Esophagus muscularis mucosa (tissue), 4 donors: ENCODE measurements around the gene INPP4B. TPM values are rescaled to one million over a fixed set of nuclear protein-coding genes. Genes with fewer than 3 reads are reported as not detected.

Experiments used
- DNase-seq: peaks from one replicate; pipeline ENCODE4 v3.0.0-alpha.2; 2017; ENCODE audit errors: extremely low spot score
- H3K27ac ChIP-seq, 4 donors: fragments of 200-600 bp; sonication (generic); replicated peaks in 1 of 4; 1 replicate in 3 of 4; 2 replicates in 1 of 4; pipeline ENCODE4 v1.5.1; 2016 to 2019; ENCODE audit warnings: mild to moderate bottlenecking in 1 of 4
- H3K27me3 ChIP-seq, 4 donors: fragments of 200-600 bp; sonication (generic); one replicate each; pipeline versions ENCODE4 v1.5.1 to v1.6.0; 2016 to 2019
- H3K36me3 ChIP-seq, 4 donors: fragments of 200-600 bp; sonication (generic); one replicate each; pipeline ENCODE4 v1.5.1; 2016 to 2019
- H3K4me1 ChIP-seq, 4 donors: fragments of 200-600 bp; sonication (generic); one replicate each; pipeline ENCODE4 v1.5.1; 2016 to 2019
- H3K4me3 ChIP-seq, 4 donors: fragments of 200-600 bp; sonication (generic); 1 replicate in 2 of 4; 2 replicates in 2 of 4; pipeline ENCODE4 v1.5.1; 2016 to 2019; ENCODE audit warnings: mild to moderate bottlenecking in 4 of 4, moderate library complexity in 1 of 4
- H3K9me3 ChIP-seq, 4 donors: fragments of 200-600 bp; sonication (generic); 1 replicate in 3 of 4; 2 replicates in 1 of 4; pipeline ENCODE4 v1.5.1; 2016 to 2019
- CTCF ChIP-seq, 3 experiments: fragments of 200-600 bp in 2 of 3; fragments of 450-650 bp in 1 of 3; sonication (generic) in 2 of 3; IDR thresholded peaks; one replicate each; pipeline ENCODE4 v1.5.1; 2017 to 2019; ENCODE audit warnings: antibody characterized with exemption in 3 of 3, mild to moderate bottlenecking in 2 of 3, moderate library complexity in 1 of 3
- EP300 ChIP-seq: sonication (generic); formaldehyde crosslinking; IDR thresholded peaks from one replicate; pipeline ENCODE4 v1.6.1; 2017; ENCODE audit warnings: antibody characterized with exemption
- POLR2A ChIP-seq: fragments of 450-650 bp; IDR thresholded peaks from one replicate; pipeline ENCODE4 v1.6.1; 2017; ENCODE audit warnings: antibody characterized with exemption, moderate library complexity, mild to moderate bottlenecking, low read depth
- POLR2AphosphoS5 ChIP-seq, 2 donors: sonication (generic); formaldehyde crosslinking; IDR thresholded peaks; one replicate each; pipeline ENCODE4 v1.6.1; 2017; ENCODE audit warnings: antibody characterized with exemption in 2 of 2
- WGBS: methylation state at CpG from one replicate; pipeline ENCODE4 v1.1.5; 2018; 5-methylcytosine and 5-hydroxymethylcytosine counted together
- intact Hi-C: fragments of 100-400 bp; cut with DNase I; formaldehyde crosslinking; loops from one replicate; pipeline ENCODE4 v1.15.1; 2023
- total RNA-seq, 4 donors: library from RNA; depleted of rRNA; stranded (reverse); fragments of >200 nt; gene quantifications; one replicate each; pipeline versions ENCODE4 v1.1.0 to v1.2.1, GENCODE V29; 2016

INPP4B gene
- total RNA-seq, 4 donors from 2014 or later: 12.7 to 23.4 (median 15.9) TPM

GRCh38 chr4:142683503-142683902 is 162.6 kb downstream of the INPP4B start:
- intact Hi-C loops: no loop called here
- WGBS: 91% methylated on average over 2 of the region's 2 CpGs
- Histone ChIP-seq H3K4me1 (no peaks in the 10 kb centered on the region), H3K4me3 (no peak overlapping the region), H3K27ac (no peak overlapping the region), H3K36me3 (no peaks in the 10 kb centered on the region), H3K27me3 (no peaks in the 10 kb centered on the region), H3K9me3 (no peaks in the 10 kb centered on the region)
- no peak for TF ChIP-seq POLR2A
- TF ChIP-seq POLR2AphosphoS5 (IDR thresholded peaks at IDR 0.05): no peak
- no peak for TF ChIP-seq CTCF (IDR thresholded peaks at IDR 0.05)
- no peak for DNase-seq

GRCh38 chr4:142671516-142671915 is 174.6 kb downstream of the INPP4B start:
- TF ChIP-seq POLR2AphosphoS5 (IDR thresholded peaks at IDR 0.05): no peak
- no peak for TF ChIP-seq POLR2A
- no peak for TF ChIP-seq EP300
- TF ChIP-seq CTCF (IDR thresholded peaks at IDR 0.05): no peak
- Histone ChIP-seq H3K27ac (no peak overlapping the region), H3K4me3 (no peak overlapping the region), H3K27me3 (no peaks in the 10 kb centered on the region), H3K9me3 (peaks cover 0 to 19% (median 12%) of the 10 kb centered on the region in 4 donors), H3K4me1 (no peaks in the 10 kb centered on the region), H3K36me3 (no peaks in the 10 kb centered on the region)
- intact Hi-C loops: no loop called here
- WGBS: 90% methylated on average over 2 of the region's 2 CpGs
- DNase-seq: no peak

DNA sequence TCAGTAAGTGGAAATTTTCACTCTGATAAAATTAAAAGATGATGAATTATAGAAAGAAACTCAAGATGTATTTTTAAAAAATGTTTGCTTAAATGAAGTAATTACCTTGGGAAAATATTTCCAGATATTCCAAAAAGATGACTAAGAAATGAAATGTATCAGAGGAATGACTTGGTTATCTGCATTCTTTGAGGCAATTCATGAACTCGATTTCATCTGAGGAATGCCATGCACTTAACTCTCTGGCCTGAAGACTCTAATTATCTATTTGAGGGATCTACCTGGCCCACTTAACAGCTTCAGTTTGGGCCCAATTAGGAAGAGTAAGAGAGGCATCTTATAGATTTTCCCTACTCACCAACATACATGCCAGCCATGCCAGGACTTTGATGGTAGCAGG is 182.3 kb downstream of the INPP4B start:
- DNase-seq: no peak
- H3K27me3 ChIP-seq: no peaks in the 10 kb centered on the region
- no peak overlapping the region for H3K4me3 ChIP-seq
- peaks cover 0 to 27% (median 19%) of the 10 kb centered on the region in 4 donors for H3K9me3 ChIP-seq
- no peak for TF ChIP-seq POLR2A
- no peak for TF ChIP-seq POLR2AphosphoS5 (IDR thresholded peaks at IDR 0.05)
- TF ChIP-seq CTCF (IDR thresholded peaks at IDR 0.05): no peak
- no peak for TF ChIP-seq EP300
- WGBS: 86% methylated on average over 1 of the region's 1 CpG
- intact Hi-C loops: no loop called here
- H3K27ac ChIP-seq: no peak overlapping the region
- no peaks in the 10 kb centered on the region for H3K4me1 ChIP-seq
- H3K36me3 ChIP-seq: no peaks in the 10 kb centered on the region

GRCh38 chr4:142660728-142661127 is 185.4 kb downstream of the INPP4B start:
- TF ChIP-seq EP300: no peak
- no peak for TF ChIP-seq POLR2A
- no peak for TF ChIP-seq POLR2AphosphoS5 (IDR thresholded peaks at IDR 0.05)
- no peak for TF ChIP-seq CTCF (IDR thresholded peaks at IDR 0.05)
- no peaks in the 10 kb centered on the region for H3K27me3 ChIP-seq
- H3K36me3 ChIP-seq: no peaks in the 10 kb centered on the region
- no peak overlapping the region for H3K4me3 ChIP-seq
- 87% methylated on average over 8 of the region's 8 CpGs for WGBS
- H3K4me1 ChIP-seq: no peaks in the 10 kb centered on the region
- no peak overlapping the region for H3K27ac ChIP-seq
- intact Hi-C loops: no loop called here
- peaks cover 7 to 48% (median 42%) of the 10 kb centered on the region in 4 donors for H3K9me3 ChIP-seq
- no peak for DNase-seq

DNA sequence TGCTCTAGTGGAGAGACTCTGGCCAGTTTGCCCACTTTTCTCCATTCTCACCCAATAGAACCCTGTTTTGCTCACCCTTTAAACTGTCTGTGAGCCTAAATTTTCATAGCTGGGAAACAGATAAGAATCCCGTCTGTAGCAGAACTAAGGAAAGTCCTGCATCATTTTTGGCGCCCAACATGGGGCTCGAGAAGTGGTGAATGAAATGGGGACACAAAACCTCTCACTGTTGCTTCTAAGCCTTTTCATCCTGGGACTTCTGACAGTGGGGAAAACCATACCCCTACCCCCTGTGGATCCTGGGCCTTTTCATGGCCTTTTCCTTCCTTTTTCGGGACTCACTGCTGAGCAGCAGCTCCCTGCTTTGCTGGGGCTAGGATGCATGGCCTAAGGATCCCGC is 189.9 kb downstream of the INPP4B start:
- Histone ChIP-seq H3K9me3 (peaks cover 7 to 82% (median 75%) of the 10 kb centered on the region in 4 donors), H3K4me1 (no peaks in the 10 kb centered on the region), H3K36me3 (no peaks in the 10 kb centered on the region), H3K4me3 (no peak overlapping the region), H3K27ac (no peak overlapping the region), H3K27me3 (no peaks in the 10 kb centered on the region)
- intact Hi-C loops: no loop called here
- WGBS: 93% methylated on average over 5 of the region's 5 CpGs
- DNase-seq: no peak
- TF ChIP-seq POLR2A (no peak), CTCF (IDR thresholded peaks at IDR 0.05) (no peak), EP300 (no peak), POLR2AphosphoS5 (IDR thresholded peaks at IDR 0.05) (no peak)
